ENCODE data around the gene SPCS1.
A peak's percentile ranks its signal among the peaks of the same experiment; 100 is the strongest.

SPCS1 gene

DNA sequence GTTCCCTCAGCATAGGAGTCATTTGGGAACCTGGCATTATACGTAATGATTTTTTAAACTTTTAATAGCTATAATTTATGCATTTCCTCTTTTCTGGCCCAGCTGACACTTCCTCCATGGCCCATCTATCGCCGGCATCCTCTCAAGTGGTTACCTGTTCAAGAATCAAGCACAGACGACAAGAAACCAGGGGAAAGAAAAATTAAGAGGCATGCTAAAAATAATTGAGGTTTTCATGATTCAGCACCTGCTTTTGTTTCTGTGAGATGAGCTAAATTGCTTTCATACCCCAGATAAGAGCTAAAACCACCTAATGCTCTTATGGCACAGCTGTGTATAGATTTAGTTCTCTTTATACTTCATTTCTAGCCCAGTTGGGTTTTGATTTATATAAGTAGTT, 1.7 kb downstream of the SPCS1 start:
- TF ChIP-seq, protein P1, sequence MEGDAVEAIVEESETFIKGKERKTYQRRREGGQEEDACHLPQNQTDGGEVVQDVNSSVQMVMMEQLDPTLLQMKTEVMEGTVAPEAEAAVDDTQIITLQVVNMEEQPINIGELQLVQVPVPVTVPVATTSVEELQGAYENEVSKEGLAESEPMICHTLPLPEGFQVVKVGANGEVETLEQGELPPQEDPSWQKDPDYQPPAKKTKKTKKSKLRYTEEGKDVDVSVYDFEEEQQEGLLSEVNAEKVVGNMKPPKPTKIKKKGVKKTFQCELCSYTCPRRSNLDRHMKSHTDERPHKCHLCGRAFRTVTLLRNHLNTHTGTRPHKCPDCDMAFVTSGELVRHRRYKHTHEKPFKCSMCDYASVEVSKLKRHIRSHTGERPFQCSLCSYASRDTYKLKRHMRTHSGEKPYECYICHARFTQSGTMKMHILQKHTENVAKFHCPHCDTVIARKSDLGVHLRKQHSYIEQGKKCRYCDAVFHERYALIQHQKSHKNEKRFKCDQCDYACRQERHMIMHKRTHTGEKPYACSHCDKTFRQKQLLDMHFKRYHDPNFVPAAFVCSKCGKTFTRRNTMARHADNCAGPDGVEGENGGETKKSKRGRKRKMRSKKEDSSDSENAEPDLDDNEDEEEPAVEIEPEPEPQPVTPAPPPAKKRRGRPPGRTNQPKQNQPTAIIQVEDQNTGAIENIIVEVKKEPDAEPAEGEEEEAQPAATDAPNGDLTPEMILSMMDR (IDR thresholded peaks at IDR 0.05; ENCODE audit: extremely low read depth, missing control alignments) = no peak
- peak; percentile 56 for DNase-seq (ENCODE audit: low spot score)

DNA sequence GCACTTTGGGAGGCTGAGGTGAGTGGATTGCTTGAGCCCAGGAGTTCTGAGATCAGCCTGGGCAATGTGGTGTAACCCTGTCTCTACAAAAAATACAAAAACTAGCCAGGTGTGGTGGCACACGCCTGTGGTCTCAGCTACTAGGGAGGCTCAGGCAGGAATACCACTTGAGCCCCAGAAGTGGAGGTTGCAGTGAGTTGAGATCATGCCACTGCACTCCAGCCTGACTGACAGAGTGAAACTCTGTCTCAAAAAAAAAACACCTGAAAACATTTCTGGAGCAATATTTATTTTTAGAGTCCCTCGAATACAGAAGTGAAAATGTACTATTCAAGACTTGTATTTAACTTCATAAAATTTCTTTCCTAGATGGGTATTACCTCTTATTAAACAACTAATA, 4.6 kb downstream of the SPCS1 start:
- TF ChIP-seq, protein P1 (IDR thresholded peaks at IDR 0.05; ENCODE audit: extremely low read depth, missing control alignments) = no peak
- peak; percentile 45 for DNase-seq (ENCODE audit: low spot score)

DNA sequence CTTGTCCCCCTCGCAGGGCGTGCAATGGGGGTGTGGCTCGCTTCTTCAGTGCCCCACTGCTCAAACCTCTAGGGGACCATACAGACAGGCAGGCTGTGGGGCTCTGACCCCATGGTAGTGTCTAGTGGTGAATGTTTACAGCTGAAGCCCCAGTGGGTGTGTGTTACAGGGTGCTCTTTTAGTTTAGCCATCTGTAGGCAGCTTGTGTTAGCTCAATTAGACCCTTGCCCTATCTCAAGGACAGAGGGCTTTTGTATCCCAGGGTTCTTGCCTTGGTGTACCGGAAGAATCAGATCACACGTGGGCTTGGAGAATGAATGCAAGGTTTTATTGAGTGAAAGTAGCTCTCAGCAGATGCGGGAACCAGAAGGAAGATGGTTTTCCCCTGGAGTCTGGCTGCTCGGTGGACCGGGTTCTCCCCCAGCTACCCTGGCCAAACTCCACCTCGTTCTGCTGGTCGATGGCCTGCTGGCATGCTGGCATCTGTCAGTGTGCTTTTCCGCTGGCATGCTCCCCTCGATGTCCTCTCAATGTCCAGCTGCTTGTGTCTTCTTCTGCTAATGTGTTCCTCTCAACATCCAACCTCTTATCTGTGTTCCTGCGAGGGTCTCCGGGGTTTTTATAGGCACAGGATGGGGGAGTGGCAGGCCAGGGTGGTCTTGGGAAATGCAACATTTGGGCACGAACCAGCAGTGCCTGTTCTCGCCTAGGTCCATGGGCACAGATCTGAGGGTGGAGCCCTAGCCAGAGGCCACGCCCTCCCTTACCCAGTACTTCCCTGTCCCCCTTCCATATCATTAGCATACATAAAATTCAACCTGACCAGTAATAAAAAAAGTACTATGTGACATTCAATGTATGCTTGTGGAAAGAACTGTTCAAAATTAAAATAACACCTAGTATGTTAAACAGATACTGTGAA, 6.6 kb downstream of the SPCS1 start:
- TF ChIP-seq, protein P1 (IDR thresholded peaks at IDR 0.05; ENCODE audit: extremely low read depth, missing control alignments) = no peak

DNA sequence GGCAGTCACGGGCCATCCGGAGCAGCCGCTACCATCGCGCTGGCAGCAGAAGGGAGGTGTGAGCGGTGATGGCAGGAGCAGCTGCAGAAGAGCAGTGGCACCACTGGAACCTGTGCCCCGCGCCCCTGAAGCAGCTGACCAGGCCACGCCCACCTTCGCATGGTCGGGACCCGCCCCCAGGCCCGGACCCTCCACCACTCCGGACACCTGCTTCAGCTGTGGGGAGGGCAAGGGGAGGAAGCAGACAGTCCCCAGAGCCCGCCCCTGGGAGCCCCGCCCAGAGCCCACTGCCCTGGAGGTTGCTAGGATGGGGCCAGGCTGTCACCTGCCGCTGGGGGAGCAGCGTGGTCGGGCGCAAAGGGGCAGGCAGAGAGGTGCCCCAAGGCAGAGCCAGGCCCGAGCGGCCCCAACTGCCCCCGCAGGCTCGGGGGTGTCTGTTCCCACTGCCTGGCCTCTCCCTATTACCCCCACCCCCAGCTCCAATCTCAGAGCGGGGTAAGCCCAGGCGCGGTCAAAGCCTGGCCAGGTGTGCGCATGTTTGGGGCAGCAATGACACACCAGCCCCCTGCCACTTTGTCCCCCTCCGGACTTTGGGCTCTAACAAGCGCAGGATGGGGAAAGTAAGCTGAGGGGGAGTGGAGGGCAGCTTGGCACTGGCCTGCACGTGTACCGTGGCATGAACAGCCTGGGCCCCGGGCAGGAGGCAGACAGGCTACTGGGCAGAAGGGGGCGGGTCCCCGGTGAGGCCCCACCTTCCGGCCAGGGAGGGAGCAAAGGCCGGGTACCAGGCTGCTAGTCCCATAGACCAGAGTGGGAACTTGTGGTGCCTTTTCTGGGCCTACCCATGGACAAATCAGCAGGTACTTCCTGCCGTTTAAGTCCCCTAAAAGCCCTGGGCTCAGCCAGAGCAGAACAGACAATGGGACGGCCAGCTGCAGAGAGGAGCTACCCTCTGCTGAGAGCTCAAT, 8.7 kb downstream of the SPCS1 start:
- no peak for DNase-seq (ENCODE audit: low spot score)
- TF ChIP-seq, protein P1 (IDR thresholded peaks at IDR 0.05; ENCODE audit: extremely low read depth, missing control alignments) = no peak

More for the DNA sequence above, 6.6 kb downstream of the SPCS1 start:
- no peak for DNase-seq (ENCODE audit: low spot score)

DNA sequence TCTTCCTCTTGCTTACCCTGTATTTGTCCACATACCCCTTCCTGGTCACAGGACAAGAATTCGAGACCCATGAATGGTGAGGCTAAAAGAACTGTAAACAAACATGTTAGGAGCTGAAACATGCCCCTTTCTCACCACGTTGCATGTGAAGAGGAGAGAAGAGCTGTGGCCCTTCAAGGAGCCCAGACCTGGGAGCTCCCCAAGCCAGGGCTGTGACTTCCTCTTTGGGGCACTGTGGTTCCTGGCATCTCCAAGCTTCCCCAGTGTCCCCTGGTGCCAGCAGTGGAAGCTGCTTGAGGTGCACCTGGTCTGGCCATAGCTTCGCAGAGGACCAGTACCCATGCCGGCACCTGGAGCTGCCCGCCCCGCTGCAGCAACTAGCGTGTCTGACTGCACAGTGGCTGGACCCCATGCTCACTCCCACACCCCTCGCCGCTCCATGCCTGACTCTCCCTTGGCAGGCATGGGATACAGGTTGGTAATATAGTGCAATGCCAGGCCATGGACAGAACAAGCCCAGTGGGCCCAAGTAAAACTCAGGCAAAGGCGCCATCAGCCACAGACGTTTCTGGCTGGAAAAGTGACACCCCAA, 9.9 kb downstream of the SPCS1 start:
- no peak for DNase-seq (ENCODE audit: low spot score)
- TF ChIP-seq, protein P1 (IDR thresholded peaks at IDR 0.05; ENCODE audit: extremely low read depth, missing control alignments) = no peak

DNA sequence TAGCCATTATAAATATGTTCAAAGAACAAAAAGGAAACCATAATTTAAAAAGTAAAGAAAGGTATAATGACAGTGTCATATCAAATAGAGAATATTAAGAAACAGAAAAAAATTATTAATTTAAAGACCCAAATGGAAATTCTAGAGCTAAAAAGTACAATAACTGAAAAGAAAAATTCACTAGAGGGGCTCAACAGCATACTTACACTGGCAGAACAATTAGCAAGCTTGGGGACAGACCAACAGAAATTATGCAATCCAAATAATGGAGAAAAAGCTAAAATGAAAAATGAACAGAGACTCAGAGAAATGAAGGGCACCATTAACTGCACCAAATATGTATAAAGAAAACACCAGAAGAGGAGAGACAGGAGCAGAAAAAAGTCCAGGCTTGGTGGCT, 13.7 kb downstream of the SPCS1 start:
- DNase-seq (ENCODE audit: low spot score) = no peak
- TF ChIP-seq, protein P1 (IDR thresholded peaks at IDR 0.05; ENCODE audit: extremely low read depth, missing control alignments) = no peak
